Liver (tissue), 3 donors: ENCODE results near the gene ENHO.

Experiments
- EGR1 ChIP-seq, 2 donors: IDR thresholded peaks; 2 replicates each; pipeline ENCODE4 v1.6.1; 2016 to 2018; ENCODE audit warnings: antibody characterized with exemption in 2 of 2, low read depth in 2 of 2
- GABPA ChIP-seq, 2 donors: IDR thresholded peaks in 1 of 2; conservative IDR thresholded peaks in 1 of 2; 2 replicates each; pipeline ENCODE4 v1.6.1; 2016; ENCODE audit warnings: antibody characterized with exemption in 2 of 2, mild to moderate bottlenecking in 1 of 2, moderate library complexity in 1 of 2
- MAX ChIP-seq: IDR thresholded peaks from 2 replicates; pipeline ENCODE4 v1.6.1; 2016; ENCODE audit warnings: antibody characterized with exemption
- RAD21 ChIP-seq, 2 donors: IDR thresholded peaks; 2 replicates each; pipeline ENCODE4 v1.6.1; 2016; ENCODE audit warnings: antibody characterized with exemption in 2 of 2, mild to moderate bottlenecking in 2 of 2
- REST ChIP-seq: IDR thresholded peaks from 2 replicates; pipeline ENCODE4 v1.6.1; 2016; ENCODE audit warnings: antibody characterized with exemption, mild to moderate bottlenecking
- SP1 ChIP-seq: IDR thresholded peaks from 2 replicates; pipeline ENCODE4 v1.6.1; 2018; ENCODE audit warnings: antibody characterized with exemption, mild to moderate bottlenecking
- TAF1 ChIP-seq: conservative IDR thresholded peaks from 2 replicates; pipeline ENCODE4 v1.6.1; 2016; ENCODE audit warnings: antibody characterized with exemption, mild to moderate bottlenecking
- YY1 ChIP-seq: IDR thresholded peaks from 2 replicates; pipeline ENCODE4 v1.6.1; 2016; ENCODE audit warnings: antibody characterized with exemption, mild to moderate bottlenecking
- ZBTB33 ChIP-seq: IDR thresholded peaks from 2 replicates; pipeline ENCODE4 v1.6.1; 2016; ENCODE audit warnings: antibody characterized with exemption
- TF ChIP-seq, protein P1 (sequence below): fragments of 150-350 bp; IDR thresholded peaks from 2 replicates; pipeline ENCODE4 v1.5.1; 2017; ENCODE audit warnings: improper control_type of control experiment, low read depth, low read length; ENCODE audit not compliant: missing input control
- donor health status: healthy.
- donor health status: healthy.

DNA sequence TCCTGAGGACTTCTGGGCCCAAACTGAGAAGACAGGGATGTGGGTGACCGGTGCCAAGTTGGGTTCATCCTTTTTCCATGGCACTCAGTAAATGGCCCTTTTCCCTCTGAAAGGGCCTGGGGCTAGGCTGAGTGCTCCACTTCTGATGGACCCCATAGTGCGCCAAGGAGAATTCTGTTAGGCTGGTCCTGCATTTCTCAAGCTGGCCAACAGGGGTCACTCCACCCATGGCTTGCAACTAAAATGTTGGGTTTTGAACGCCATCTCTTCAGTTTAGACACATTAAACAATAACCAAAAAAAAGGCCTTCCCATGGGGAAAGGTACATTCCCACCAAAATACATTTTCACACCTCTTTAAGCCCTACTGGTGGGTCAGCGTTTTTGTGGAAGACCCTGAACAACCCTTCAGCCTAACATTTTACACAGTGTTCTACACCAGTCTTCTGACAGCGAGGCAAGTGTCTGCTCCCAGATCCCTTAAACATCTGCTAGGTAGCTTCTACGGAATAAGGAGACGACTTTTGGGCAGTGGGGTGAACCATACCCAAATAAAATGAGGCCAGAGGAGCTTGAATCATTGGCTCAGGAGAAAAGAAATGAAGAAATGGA is 39.5 kb upstream of the ENHO start:
- TF ChIP-seq TAF1, result no peak
- no peak for TF ChIP-seq REST
- TF ChIP-seq, protein P1, sequence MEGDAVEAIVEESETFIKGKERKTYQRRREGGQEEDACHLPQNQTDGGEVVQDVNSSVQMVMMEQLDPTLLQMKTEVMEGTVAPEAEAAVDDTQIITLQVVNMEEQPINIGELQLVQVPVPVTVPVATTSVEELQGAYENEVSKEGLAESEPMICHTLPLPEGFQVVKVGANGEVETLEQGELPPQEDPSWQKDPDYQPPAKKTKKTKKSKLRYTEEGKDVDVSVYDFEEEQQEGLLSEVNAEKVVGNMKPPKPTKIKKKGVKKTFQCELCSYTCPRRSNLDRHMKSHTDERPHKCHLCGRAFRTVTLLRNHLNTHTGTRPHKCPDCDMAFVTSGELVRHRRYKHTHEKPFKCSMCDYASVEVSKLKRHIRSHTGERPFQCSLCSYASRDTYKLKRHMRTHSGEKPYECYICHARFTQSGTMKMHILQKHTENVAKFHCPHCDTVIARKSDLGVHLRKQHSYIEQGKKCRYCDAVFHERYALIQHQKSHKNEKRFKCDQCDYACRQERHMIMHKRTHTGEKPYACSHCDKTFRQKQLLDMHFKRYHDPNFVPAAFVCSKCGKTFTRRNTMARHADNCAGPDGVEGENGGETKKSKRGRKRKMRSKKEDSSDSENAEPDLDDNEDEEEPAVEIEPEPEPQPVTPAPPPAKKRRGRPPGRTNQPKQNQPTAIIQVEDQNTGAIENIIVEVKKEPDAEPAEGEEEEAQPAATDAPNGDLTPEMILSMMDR, result peak; percentile 40
- no peak for TF ChIP-seq EGR1 (IDR thresholded peaks at IDR 0.05; ENCODE audit: low read depth in 2 of 2)
- TF ChIP-seq GABPA (IDR thresholded peaks at IDR 0.05 in 1 of 2, conservative IDR thresholded peaks at IDR 0.05 in 1 of 2), result no peak
- peak in 1 of 2 donors; percentile 56 for TF ChIP-seq RAD21 (IDR thresholded peaks at IDR 0.05)
- TF ChIP-seq ZBTB33, result no peak
- TF ChIP-seq YY1, result no peak
- TF ChIP-seq MAX, result no peak
- no peak for TF ChIP-seq SP1
